GM23248 (cell line): ENCODE results near the gene SAMSN1. TPM values are rescaled to one million over a fixed set of nuclear protein-coding genes. Genes with fewer than 3 reads are reported as not detected.

Source experiments
- DNase-seq: peaks from one replicate; pipeline ENCODE4 v3.0.0-alpha.2; 2015
- H2AFZ ChIP-seq: fragments of 200-600 bp; sonication (generic); 2 replicates; pipeline ENCODE4 v1.6.1; 2016; ENCODE audit warnings: antibody characterized with exemption
- H3F3A ChIP-seq: fragments of 200-600 bp; sonication (generic); 2 replicates; pipeline ENCODE4 v1.6.1; 2016; ENCODE audit warnings: mild to moderate bottlenecking, antibody characterized with exemption, mixed run types; ENCODE audit not compliant: insufficient read depth
- H3K27ac ChIP-seq: fragments of 200-600 bp; sonication (generic); 2 replicates; pipeline ENCODE4 v1.5.1; 2016; ENCODE audit warnings: mild to moderate bottlenecking
- H3K27me3 ChIP-seq: fragments of 200-600 bp; sonication (generic); replicated peaks from 2 replicates; pipeline ENCODE4 v1.6.1; 2016; ENCODE audit warnings: mild to moderate bottlenecking; ENCODE audit not compliant: insufficient read depth
- H3K36me3 ChIP-seq: fragments of 200-600 bp; sonication (generic); 2 replicates; pipeline ENCODE4 v1.6.1; 2016; ENCODE audit warnings: low read depth, mild to moderate bottlenecking
- H3K4me1 ChIP-seq: fragments of 200-600 bp; sonication (generic); 2 replicates; pipeline ENCODE4 v1.6.1; 2016; ENCODE audit warnings: mild to moderate bottlenecking; ENCODE audit not compliant: insufficient read depth
- H3K4me2 ChIP-seq: fragments of 200-600 bp; sonication (generic); one replicate; pipeline ENCODE4 v1.6.1; 2016; ENCODE audit warnings: mild to moderate bottlenecking; ENCODE audit not compliant: unreplicated experiment
- H3K4me3 ChIP-seq: fragments of 200-600 bp; sonication (generic); 2 replicates; pipeline ENCODE4 v1.5.1; 2016; ENCODE audit warnings: mild to moderate bottlenecking
- H3K79me2 ChIP-seq: fragments of 200-600 bp; sonication (generic); 2 replicates; pipeline ENCODE4 v1.6.1; 2016; ENCODE audit warnings: mild to moderate bottlenecking; ENCODE audit not compliant: insufficient read depth
- H3K9ac ChIP-seq: fragments of 200-600 bp; sonication (generic); 2 replicates; pipeline ENCODE4 v1.6.1; 2016; ENCODE audit warnings: mild to moderate bottlenecking
- H3K9me2 ChIP-seq: fragments of 200-600 bp; sonication (generic); 2 replicates; pipeline ENCODE4 v1.6.1; 2016; ENCODE audit warnings: mixed run types, mild to moderate bottlenecking, moderate library complexity; ENCODE audit not compliant: insufficient read depth
- H3K9me3 ChIP-seq: fragments of 200-600 bp; sonication (generic); one replicate; pipeline ENCODE4 v1.6.1; 2017; ENCODE audit warnings: low read depth
- H4K20me1 ChIP-seq: fragments of 200-600 bp; sonication (generic); 2 replicates; pipeline ENCODE4 v1.6.0; 2016; ENCODE audit not compliant: insufficient read depth
- EZH2 ChIP-seq: fragments of 200-600 bp; sonication (generic); IDR thresholded peaks from 2 replicates; pipeline ENCODE4 v1.6.1; 2018; ENCODE audit warnings: antibody characterized with exemption, mild to moderate bottlenecking; ENCODE audit not compliant: insufficient read depth, poor library complexity, severe bottlenecking
- EZH2phosphoT487 ChIP-seq: fragments of 200-600 bp; sonication (generic); IDR thresholded peaks from 2 replicates; pipeline ENCODE4 v1.6.1; 2018; ENCODE audit warnings: antibody characterized with exemption, moderate library complexity, mild to moderate bottlenecking, low read depth; ENCODE audit not compliant: insufficient read depth
- WGBS, 2 experiments: methylation state at CpG; one replicate each; pipeline ENCODE4 v1.1.6; 2015 to 2017; ENCODE audit warnings: low lambda C conversion rate in 2 of 2, low coverage in 1 of 2; ENCODE audit errors: missing lambda C conversion rate in 2 of 2; 5-methylcytosine and 5-hydroxymethylcytosine counted together
- in situ Hi-C: fragments of 300-500 bp; cut with MboI; formaldehyde crosslinking; loops from 2 replicates; pipeline ENCODE4 v1.15.0; 2020
- polyA plus RNA-seq: library from polyadenylated mRNA; unstranded; fragments of >200 nt; fragmentation: Nextera tagmentation; extraction: Ambion mirVana; gene quantifications from 2 replicates; pipeline ENCODE4 v1.2.1, GENCODE V29; 2016
- total RNA-seq: library from RNA; depleted of rRNA; stranded (reverse); fragments of >200 nt; shearing (Covaris generic); gene quantifications from 2 replicates; pipeline ENCODE4 v1.2.3, GENCODE V29; 2014

Gene SAMSN1
- total and polyA plus RNA-seq, 2 experiments from 2014 or later = not detected

DNA sequence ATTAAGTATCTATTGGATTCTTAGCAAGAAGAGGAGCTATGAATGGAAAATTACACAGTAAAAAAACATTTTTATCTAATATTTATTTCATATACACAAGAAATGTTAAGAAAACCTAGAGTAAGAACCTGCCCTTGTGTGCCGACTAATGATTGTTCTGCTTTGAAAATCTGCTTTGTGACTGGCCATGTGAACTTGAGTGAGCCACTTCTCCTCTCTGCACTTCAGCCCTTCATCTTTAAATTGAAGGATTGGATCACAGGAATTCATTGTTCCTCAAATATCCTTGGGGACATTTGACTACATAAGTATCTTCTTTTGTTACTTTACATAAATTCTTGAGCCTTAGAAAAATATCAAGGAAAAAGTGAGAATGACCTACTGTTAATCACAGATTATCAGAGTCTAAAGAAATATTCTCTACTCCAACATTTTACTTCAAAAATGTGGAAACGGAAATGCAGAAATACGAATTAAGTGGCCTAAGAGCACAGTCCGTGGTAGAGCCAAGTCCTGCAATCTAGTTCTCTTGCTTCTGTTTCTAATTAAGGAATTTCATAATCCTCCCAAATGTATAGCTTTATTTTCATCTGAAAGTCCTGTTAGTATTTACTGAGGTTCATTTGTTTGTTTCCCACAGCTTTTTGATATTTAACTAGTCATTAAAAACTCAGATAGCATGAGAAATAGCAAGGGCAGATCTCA is 46.3 kb upstream of the SAMSN1 start:
- in situ Hi-C loops = no loop called here
- no peaks in the 10 kb centered on the region for H3K4me1 ChIP-seq
- H3K27ac ChIP-seq = no peak overlapping the region
- WGBS, 2 experiments = 24 to 32% methylated on average over 4 of the region's 4 CpGs
- H3K4me3 ChIP-seq = no peak overlapping the region
- no peaks in the 10 kb centered on the region for H3K36me3 ChIP-seq
- no peaks in the 10 kb centered on the region for H3K27me3 ChIP-seq
- DNase-seq = no peak
- no peak overlapping the region for H2AFZ ChIP-seq
- H3K9me3 ChIP-seq = no peaks in the 10 kb centered on the region
- H3F3A ChIP-seq = no peaks in the 10 kb centered on the region
- H4K20me1 ChIP-seq = no peaks in the 10 kb centered on the region
- TF ChIP-seq EZH2 = no peak
- TF ChIP-seq EZH2phosphoT487 = no peak
- no peaks in the 10 kb centered on the region for H3K79me2 ChIP-seq
- H3K9ac ChIP-seq = no peak overlapping the region
- H3K4me2 ChIP-seq = no peak overlapping the region
- H3K9me2 ChIP-seq = no peaks in the 10 kb centered on the region

DNA sequence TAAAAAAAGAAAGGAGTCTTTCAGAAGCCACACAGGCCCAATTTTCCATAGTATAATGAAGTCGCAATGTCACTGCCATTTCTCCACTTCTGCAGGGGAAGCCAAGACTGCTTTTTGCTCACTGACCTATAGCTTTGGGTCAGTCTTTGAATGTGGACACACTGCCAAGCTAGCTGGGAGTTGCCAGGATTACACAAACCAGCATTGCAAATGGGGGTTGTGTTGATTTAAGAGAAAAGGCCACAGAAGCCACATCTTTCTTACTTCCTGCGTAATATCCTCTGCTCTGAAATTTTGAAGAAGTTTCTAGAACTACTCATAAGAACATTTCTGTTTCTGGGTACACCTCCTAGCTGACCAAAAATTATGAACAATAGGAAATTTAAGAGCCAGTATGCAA is 45.8 kb upstream of the SAMSN1 start:
- TF ChIP-seq EZH2phosphoT487 = no peak
- TF ChIP-seq EZH2 = no peak
- H3K79me2 ChIP-seq = no peaks in the 10 kb centered on the region
- no peaks in the 10 kb centered on the region for H3K9me3 ChIP-seq
- H3K4me3 ChIP-seq = no peak overlapping the region
- H3F3A ChIP-seq = no peaks in the 10 kb centered on the region
- H2AFZ ChIP-seq = no peak overlapping the region
- no peaks in the 10 kb centered on the region for H4K20me1 ChIP-seq
- no peaks in the 10 kb centered on the region for H3K9me2 ChIP-seq
- WGBS, 2 experiments = 47 to 67% methylated on average over 2 of the region's 2 CpGs
- H3K27ac ChIP-seq = no peak overlapping the region
- H3K4me2 ChIP-seq = no peak overlapping the region
- no peak overlapping the region for H3K9ac ChIP-seq
- H3K27me3 ChIP-seq = no peaks in the 10 kb centered on the region
- no peaks in the 10 kb centered on the region for H3K4me1 ChIP-seq
- in situ Hi-C loops = no loop called here
- H3K36me3 ChIP-seq = no peaks in the 10 kb centered on the region
- peak; percentile 30 for DNase-seq

- H3K9ac ChIP-seq = no peak overlapping the region
- H3K27me3 ChIP-seq = no peaks in the 10 kb centered on the region
- no peak overlapping the region for H3K27ac ChIP-seq
- no peaks in the 10 kb centered on the region for H3K4me1 ChIP-seq
- H4K20me1 ChIP-seq = no peaks in the 10 kb centered on the region
- no peak overlapping the region for H3K4me3 ChIP-seq
- no peak for DNase-seq
- in situ Hi-C loops = no loop called here
- no peaks in the 10 kb centered on the region for H3K79me2 ChIP-seq
- H2AFZ ChIP-seq = no peak overlapping the region
- H3K9me2 ChIP-seq = no peaks in the 10 kb centered on the region
- no peak for TF ChIP-seq EZH2
- no peak for TF ChIP-seq EZH2phosphoT487
- H3K36me3 ChIP-seq = no peaks in the 10 kb centered on the region
- no peaks in the 10 kb centered on the region for H3K9me3 ChIP-seq
- no peaks in the 10 kb centered on the region for H3F3A ChIP-seq
- H3K4me2 ChIP-seq = no peak overlapping the region
Observed at GRCh38 chr21:14591377-14591776, 45.3 kb upstream of the SAMSN1 start.

GRCh38 chr21:14589855-14590563 is 43.9 kb upstream of the SAMSN1 start:
- Histone ChIP-seq H3K79me2 (no peaks in the 10 kb centered on the region), H4K20me1 (no peaks in the 10 kb centered on the region), H3K9me3 (no peaks in the 10 kb centered on the region), H3K9me2 (no peaks in the 10 kb centered on the region), H3K36me3 (no peaks in the 10 kb centered on the region), H2AFZ (no peak overlapping the region), H3K4me3 (no peak overlapping the region), H3K9ac (no peak overlapping the region), H3K27ac (no peak overlapping the region), H3K4me2 (no peak overlapping the region), H3F3A (no peaks in the 10 kb centered on the region), H3K27me3 (no peaks in the 10 kb centered on the region), H3K4me1 (no peaks in the 10 kb centered on the region)
- in situ Hi-C loops = no loop called here
- DNase-seq = no peak
- WGBS, 2 experiments = 27 to 30% methylated on average over 7 of the region's 7 CpGs
- TF ChIP-seq EZH2 (no peak), EZH2phosphoT487 (no peak)
